Hematopoietic multipotent progenitor cell treated with erythropoietin and hydrocortisone succinate and interleukin-3 and kit ligand, for 6 days (in vitro differentiated cells): Measurements from ENCODE around the gene BCL10.

Experiments
- DNase-seq: peaks from one replicate; pipeline ENCODE4 v3.0.0-alpha.2; 2015

Gene BCL10

GRCh38 chr1:85219853-85220610 lies 56.4 kb downstream of the BCL10 start:
- DNase-seq = no peak

DNA sequence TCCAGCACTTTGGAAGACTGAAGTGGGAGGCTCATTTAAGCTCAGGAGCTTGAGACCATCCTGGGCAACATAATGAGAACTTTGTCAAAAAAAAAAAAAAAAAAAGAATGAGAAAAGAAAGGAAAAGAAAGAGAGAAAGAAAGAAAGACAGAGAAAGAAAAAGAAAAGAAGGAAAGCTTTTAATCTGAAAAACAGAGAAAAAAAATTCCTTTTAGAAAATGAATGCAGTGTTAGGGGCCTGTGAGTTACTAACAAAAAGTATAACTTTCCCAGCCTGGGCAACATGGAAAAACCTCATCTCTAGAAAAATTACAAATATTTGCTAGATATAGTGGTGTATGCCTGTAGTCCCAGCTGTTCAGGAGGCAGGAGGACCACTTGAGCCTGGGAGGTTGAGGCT lies 59.7 kb downstream of the BCL10 start:
- no peak for DNase-seq
